H1 (cell line): ENCODE measurements around the gene AAGAB. TPM values are rescaled to one million over a fixed set of nuclear protein-coding genes. Genes with fewer than 3 reads are reported as not detected.
A peak's percentile ranks its signal among the peaks of the same experiment; 100 is the strongest.

Experiments used
- CTCF ChIA-PET: fragments of 300-600 bp; sonication (Branson Sonifier 250); formaldehyde crosslinking; loops from one replicate; lab custom pipeline; 2021; ENCODE audit not compliant: partially characterized antibody; lab: Charles Lee
- POLR2A ChIA-PET: fragments of 300-600 bp; sonication (Branson Sonifier 250); formaldehyde crosslinking; loops from one replicate; lab custom pipeline; 2021; ENCODE audit warnings: inconsistent platforms; ENCODE audit not compliant: partially characterized antibody; lab: Charles Lee
- DNase-seq, 2 experiments: peaks; one replicate each; pipeline versions ENCODE4 v3.0.0 to v3.0.0-alpha.2; 2010 to 2022; ENCODE audit warnings: low spot score in 2 of 2, low read depth in 1 of 2, mixed read lengths in 1 of 2
- FAIRE-seq: peaks from 2 replicates; lab custom pipeline; 2011; peaks lifted over from hg19 to GRCh38; lab: Jason Lieb, UNC
- H2AFZ ChIP-seq: 2 replicates; pipeline ENCODE4 v1.8.1; 2012; ENCODE audit warnings: low read length, inconsistent platforms
- H2AK5ac ChIP-seq: 2 replicates; pipeline ENCODE4 v1.6.1; 2013; ENCODE audit warnings: low read depth, low read length
- H2BK120ac ChIP-seq: replicated peaks from 2 replicates; pipeline ENCODE3; 2013; ENCODE audit warnings: low read depth, low read length, inconsistent platforms
- H2BK12ac ChIP-seq: 2 replicates; pipeline ENCODE4 v1.6.1; 2013; ENCODE audit warnings: low read depth, low read length
- H2BK15ac ChIP-seq: 2 replicates; pipeline ENCODE4 v1.6.1; 2013; ENCODE audit warnings: low read length
- H2BK20ac ChIP-seq: 2 replicates; pipeline ENCODE4 v1.6.1; 2013; ENCODE audit warnings: low read length
- H2BK5ac ChIP-seq: 2 replicates; pipeline ENCODE4 v1.6.1; 2013; ENCODE audit warnings: low read depth, low read length
- H3K14ac ChIP-seq: 2 replicates; pipeline ENCODE4 v1.6.1; 2013; ENCODE audit warnings: inconsistent platforms; ENCODE audit not compliant: insufficient read length
- H3K18ac ChIP-seq: 2 replicates; pipeline ENCODE4 v1.6.1; 2013; ENCODE audit warnings: low read length; ENCODE audit errors: extremely low read depth
- H3K23ac ChIP-seq: 2 replicates; pipeline ENCODE4 v1.6.1; 2013; ENCODE audit warnings: inconsistent platforms; ENCODE audit not compliant: insufficient read length
- H3K23me2 ChIP-seq: 2 replicates; pipeline ENCODE4 v1.6.1; 2013; ENCODE audit warnings: low read depth, low read length
- H3K27ac ChIP-seq: 2 replicates; pipeline ENCODE4 v1.6.1; 2011; ENCODE audit warnings: low read depth, low read length, inconsistent platforms
- H3K27me3 ChIP-seq, 4 experiments: replicated peaks in 1 of 4; 1 replicate in 1 of 4; 2 replicates in 3 of 4; pipeline versions ENCODE4 v1.6.1 to v1.8.1; 2011 to 2013; ENCODE audit warnings: low read length in 3 of 4, mild to moderate bottlenecking in 3 of 4, inconsistent platforms in 2 of 4, mixed read lengths in 2 of 4, moderate library complexity in 1 of 4; ENCODE audit not compliant: control insufficient read depth in 3 of 4, insufficient read depth in 3 of 4; ENCODE audit errors: extremely low read depth in 1 of 4
- H3K36me3 ChIP-seq, 4 experiments: 2 replicates each; pipeline versions ENCODE4 v1.6.1 to v1.8.1; 2011 to 2013; ENCODE audit warnings: mild to moderate bottlenecking in 4 of 4, low read length in 3 of 4, moderate library complexity in 2 of 4, control low read depth in 1 of 4, inconsistent platforms in 1 of 4; ENCODE audit not compliant: insufficient read depth in 4 of 4, control insufficient read depth in 2 of 4
- H3K4ac ChIP-seq: replicated peaks from 2 replicates; pipeline ENCODE3; 2013; ENCODE audit warnings: low read length, low read depth, mixed read lengths, inconsistent platforms; ENCODE audit not compliant: insufficient read length
- H3K4me1 ChIP-seq, 4 experiments: replicated peaks in 1 of 4; 1 replicate in 1 of 4; 2 replicates in 3 of 4; pipeline versions ENCODE4 v1.6.1 to v1.8.1; 2011 to 2013; ENCODE audit warnings: low read length in 3 of 4, inconsistent platforms in 2 of 4, mixed read lengths in 1 of 4; ENCODE audit not compliant: insufficient read depth in 4 of 4, control insufficient read depth in 3 of 4
- H3K4me2 ChIP-seq, 2 experiments: 2 replicates each; pipeline versions ENCODE4 v1.6.1 to v1.8.1; 2011 to 2013; ENCODE audit warnings: low read depth in 2 of 2, low read length in 2 of 2, control low read depth in 1 of 2, inconsistent platforms in 1 of 2, mild to moderate bottlenecking in 1 of 2; ENCODE audit not compliant: insufficient read depth in 1 of 2
- H3K4me3 ChIP-seq, 4 experiments: fragments of 200-600, 300-600 bp in 1 of 4; sonication (generic), shearing (Covaris generic), sonication (Bioruptor Twin) in 1 of 4; 2 replicates each; pipeline versions ENCODE4 v1.5.1 to v1.8.1; 2011 to 2016; ENCODE audit warnings: low read length in 4 of 4, low read depth in 3 of 4, control low read depth in 2 of 4, inconsistent platforms in 2 of 4, mild to moderate bottlenecking in 2 of 4, mixed read lengths in 1 of 4, moderate library complexity in 1 of 4; ENCODE audit not compliant: insufficient read depth in 2 of 4; ENCODE audit errors: extremely low read depth in 1 of 4
- H3K56ac ChIP-seq: replicated peaks from 2 replicates; pipeline ENCODE3; 2013; ENCODE audit warnings: low read depth, mild to moderate bottlenecking, mixed read lengths, low read length, inconsistent platforms; ENCODE audit not compliant: insufficient read length
- H3K79me1 ChIP-seq: 2 replicates; pipeline ENCODE4 v1.6.1; 2013; ENCODE audit warnings: low read depth, low read length, control low read depth
- H3K79me2 ChIP-seq, 2 experiments: 2 replicates each; pipeline versions ENCODE4 v1.6.1 to v1.8.1; 2012 to 2013; ENCODE audit warnings: low read length in 2 of 2, mild to moderate bottlenecking in 2 of 2, inconsistent platforms in 1 of 2; ENCODE audit not compliant: insufficient read depth in 2 of 2, control insufficient read depth in 1 of 2
- H3K9ac ChIP-seq, 4 experiments: replicated peaks in 1 of 4; 1 replicate in 1 of 4; 2 replicates in 3 of 4; pipeline versions ENCODE4 v1.6.1 to v1.8.1; 2011 to 2013; ENCODE audit warnings: low read depth in 3 of 4, low read length in 3 of 4, control low read depth in 2 of 4, mild to moderate bottlenecking in 2 of 4, moderate library complexity in 2 of 4, inconsistent platforms in 1 of 4; ENCODE audit errors: extremely low read depth in 1 of 4
- H3K9me3 ChIP-seq, 2 experiments: 2 replicates each; pipeline versions ENCODE4 v1.6.1 to v1.8.1; 2012 to 2013; ENCODE audit warnings: mild to moderate bottlenecking in 2 of 2, moderate library complexity in 2 of 2, control low read depth in 1 of 2, inconsistent platforms in 1 of 2, low read depth in 1 of 2, low read length in 1 of 2, mixed read lengths in 1 of 2; ENCODE audit not compliant: insufficient read depth in 2 of 2
- H4K20me1 ChIP-seq, 2 experiments: replicated peaks in 1 of 2; 2 replicates each; pipeline versions ENCODE3 to v1.8.1; 2011 to 2013; ENCODE audit warnings: inconsistent platforms in 2 of 2, low read length in 2 of 2, mild to moderate bottlenecking in 1 of 2; ENCODE audit not compliant: insufficient read depth in 2 of 2, control insufficient read depth in 1 of 2
- H4K5ac ChIP-seq: 2 replicates; pipeline ENCODE4 v1.6.1; 2013; ENCODE audit warnings: low read length, low read depth, mixed read lengths, inconsistent platforms; ENCODE audit not compliant: insufficient read length
- H4K8ac ChIP-seq: 2 replicates; pipeline ENCODE4 v1.8.0; 2013; ENCODE audit warnings: mild to moderate bottlenecking, moderate library complexity, low read length, inconsistent platforms; ENCODE audit not compliant: insufficient read depth; ENCODE audit errors: extremely low read depth
- H4K91ac ChIP-seq: replicated peaks from 2 replicates; pipeline ENCODE3; 2013; ENCODE audit warnings: low read length, mixed read lengths, inconsistent platforms; ENCODE audit not compliant: insufficient read length
- HDAC6 ChIP-seq: IDR thresholded peaks from one replicate; pipeline ENCODE4 v1.7.1; 2012; ENCODE audit warnings: low read depth, mild to moderate bottlenecking, inconsistent platforms, low read length, moderate library complexity
- MAFK ChIP-seq: IDR thresholded peaks from 2 replicates; pipeline ENCODE4 v1.6.1; 2012; ENCODE audit warnings: low read depth, mild to moderate bottlenecking, improper control_type of control experiment, low read length
- RAD21 ChIP-seq, 2 experiments: IDR thresholded peaks in 1 of 2; conservative IDR thresholded peaks in 1 of 2; 2 replicates each; pipeline ENCODE4 v1.6.1; 2011; ENCODE audit warnings: low read depth in 2 of 2, low read length in 2 of 2, improper control_type of control experiment in 1 of 2, inconsistent platforms in 1 of 2, mild to moderate bottlenecking in 1 of 2, moderate library complexity in 1 of 2
- SP2 ChIP-seq: IDR thresholded peaks from 2 replicates; pipeline ENCODE4 v1.6.1; 2012; ENCODE audit warnings: mild to moderate bottlenecking, low read length, inconsistent platforms
- SP4 ChIP-seq: IDR thresholded peaks from 2 replicates; pipeline ENCODE4 v1.6.1; 2012; ENCODE audit warnings: low read length, inconsistent platforms
- TCF12 ChIP-seq: IDR thresholded peaks from 2 replicates; pipeline ENCODE4 v1.6.1; 2011; ENCODE audit warnings: low read depth, mild to moderate bottlenecking, low read length
- TEAD4 ChIP-seq: IDR thresholded peaks from 2 replicates; pipeline ENCODE4 v1.6.1; 2012; ENCODE audit warnings: low read depth, low read length, inconsistent platforms, mixed read lengths
- ZNF274 ChIP-seq: IDR thresholded peaks from 2 replicates; pipeline ENCODE4 v1.7.0; 2012; ENCODE audit warnings: low read length, borderline replicate concordance; ENCODE audit errors: extremely low read depth
- WGBS, 2 experiments: shearing (Covaris generic) in 1 of 2; methylation state at CpG; one replicate each; pipeline versions ENCODE4 v1.1.6 to v1.1.7; 2013 to 2015; ENCODE audit warnings: low lambda C conversion rate in 2 of 2, mixed read lengths in 2 of 2, inconsistent platforms in 1 of 2, low coverage in 1 of 2, missing lambda C conversion rate in 1 of 2; ENCODE audit not compliant: insufficient replicate concordance in 2 of 2, insufficient coverage in 1 of 2, insufficient read length in 1 of 2; ENCODE audit errors: extremely low coverage in 1 of 2, missing lambda C conversion rate in 1 of 2; 5-methylcytosine and 5-hydroxymethylcytosine counted together
- polyA plus RNA-seq, 7 experiments: library from polyadenylated mRNA; depleted of rRNA in 3 of 7; stranded (reverse) in 5 of 7; unstranded in 2 of 7; fragments of >200 nt in 5 of 7; fragments of 200-250 nt in 2 of 7; gene quantifications; 1 replicate in 5 of 7; 2 replicates in 1 of 7; 4 replicates in 1 of 7; pipeline versions ENCODE4 v1.2.1 to v1.2.3, GENCODE V29; 2011 to 2013; ENCODE audit warnings: missing spikeins in 2 of 7, mixed read lengths in 2 of 7
- total RNA-seq: library from RNA; stranded (reverse); fragmentation: NEBNext Ultra II Directional; extraction: Animal tissue kit (Norgen Biotek cat#: 25700); gene quantifications from 2 replicates; pipeline ENCODE4 v1.2.1, GENCODE V29; 2021

AAGAB gene
- total and polyA plus RNA-seq, 2 of the 8 experiments (the other 6 are each of a cell fraction or from before 2014, with no cell fraction given) = 20.1 to 45.9 TPM

GRCh38 chr15:67296188-67296587 is 41.7 kb upstream of the AAGAB start:
- no peak overlapping the region for H3K14ac ChIP-seq
- H3K9me3 ChIP-seq = no peaks in the 10 kb centered on the region
- no peak overlapping the region for H3K27ac ChIP-seq
- H2AK5ac ChIP-seq = no peak overlapping the region
- H4K20me1 ChIP-seq = no peaks in the 10 kb centered on the region
- H2BK5ac ChIP-seq = no peak overlapping the region
- H3K23ac ChIP-seq = no peak overlapping the region
- H3K4ac ChIP-seq = no peak overlapping the region
- no peaks in the 10 kb centered on the region for H3K36me3 ChIP-seq
- H3K23me2 ChIP-seq = no peaks in the 10 kb centered on the region
- no peak overlapping the region for H2BK120ac ChIP-seq
- no peaks in the 10 kb centered on the region for H3K79me2 ChIP-seq
- no peak overlapping the region for H2BK12ac ChIP-seq
- no peak overlapping the region for H4K91ac ChIP-seq
- H3K56ac ChIP-seq = no peak overlapping the region
- no peak overlapping the region for H2BK15ac ChIP-seq
- H4K5ac ChIP-seq = no peak overlapping the region
- H3K9ac ChIP-seq = no peak overlapping the region
- no peak overlapping the region for H3K18ac ChIP-seq
- peak overlapping the region; percentile 40; the same call in 1 of the 2 replicates for H2AFZ ChIP-seq
- TF ChIP-seq HDAC6 (no peak), TCF12 (no peak), SP4 (no peak), ZNF274 (no peak), RAD21 (IDR thresholded peaks at IDR 0.05 in 1 of 2, conservative IDR thresholded peaks at IDR 0.05 in 1 of 2; ENCODE audit: low read depth in 2 of 2, low read length in 2 of 2) (peak in 1 of 2 experiments; percentile 10; a peak in 2 of 4 replicates), TEAD4 (no peak), MAFK (peak; percentile 72; the same call in 1 of the 2 replicates), SP2 (no peak)
- POLR2A ChIA-PET = no interaction called here
- H3K79me1 ChIP-seq = no peaks in the 10 kb centered on the region
- H3K27me3 ChIP-seq = no peaks in the 10 kb centered on the region
- peak; percentile 13 for FAIRE-seq
- H3K4me2 ChIP-seq = peak overlapping the region in 1 of 2 experiments; percentile 22; a peak in 1 of 4 replicates
- H2BK20ac ChIP-seq = 0 out of 2 replicates have a peak overlapping the region, but pooled peaks have one; percentile 25
- peaks cover 0 to 6% (median 1%) of the 10 kb centered on the region in 4 experiments; a peak in 3 of 7 replicates for H3K4me1 ChIP-seq
- DNase-seq = no peak
- H4K8ac ChIP-seq = no peak overlapping the region
- CTCF ChIA-PET = interaction anchor here (0.6 to 12.4 kb wide), 4 partner anchors 12 to 541 kb away, joined by 3 to 125 read pairs (median 4); no protein-coding TSS in a partner anchor
- H3K4me3 ChIP-seq = no peak overlapping the region
- 69% methylated on average over 5 of the region's 5 CpGs; no CpG with 5 or more reads in 1 of the 2 experiments for WGBS, 2 experiments
